HepG2 (cell line): ENCODE measurements around the gene PGGT1B. TPM values are rescaled to one million over a fixed set of nuclear protein-coding genes. Genes with fewer than 3 reads are reported as not detected.

Experiments
- AKAP8 ChIP-seq: sonication (generic); formaldehyde crosslinking; IDR thresholded peaks from 2 replicates; pipeline ENCODE4 v1.5.1; 2020; ENCODE audit warnings: mild to moderate bottlenecking, missing genetic modification reagents
- ARNTL ChIP-seq: sonication (generic); formaldehyde crosslinking; IDR thresholded peaks from 2 replicates; pipeline ENCODE4 v1.4.0; 2020; ENCODE audit warnings: mild to moderate bottlenecking, missing genetic modification reagents
- ASH2L ChIP-seq: fragments of 300-600, 200-600 bp; sonication (generic); IDR thresholded peaks from 2 replicates; pipeline ENCODE4 v1.7.0; 2017; ENCODE audit warnings: low read depth, mild to moderate bottlenecking, moderate library complexity, mixed read lengths, low read length; ENCODE audit not compliant: insufficient read length
- ATF6 ChIP-seq: sonication (generic); formaldehyde crosslinking; conservative IDR thresholded peaks from 2 replicates; pipeline ENCODE4 v1.4.0; 2020; ENCODE audit warnings: missing genetic modification reagents
- GABPB1 ChIP-seq: IDR thresholded peaks from 2 replicates; pipeline ENCODE4 v1.6.1; 2016; ENCODE audit warnings: mild to moderate bottlenecking, missing genetic modification reagents, moderate library complexity, missing compliant biosample characterization
- IRF1 ChIP-seq: sonication (generic); formaldehyde crosslinking; IDR thresholded peaks from 2 replicates; pipeline ENCODE4 v1.4.0; 2020; ENCODE audit warnings: low read depth, mild to moderate bottlenecking, missing genetic modification reagents
- MED1 ChIP-seq: sonication (generic); formaldehyde crosslinking; IDR thresholded peaks from 2 replicates; pipeline ENCODE4 v1.4.0; 2020; ENCODE audit warnings: missing genetic modification reagents
- MXD3 ChIP-seq: IDR thresholded peaks from 2 replicates; pipeline ENCODE4 v1.6.1; 2016; ENCODE audit warnings: mild to moderate bottlenecking, missing biosample characterization, missing genetic modification reagents
- NFE2 ChIP-seq: sonication (generic); formaldehyde crosslinking; IDR thresholded peaks from 2 replicates; pipeline ENCODE4 v1.4.0; 2020; ENCODE audit warnings: missing genetic modification reagents
- RBAK ChIP-seq: sonication (generic); formaldehyde crosslinking; IDR thresholded peaks from 2 replicates; pipeline ENCODE4 v1.5.1; 2020; ENCODE audit warnings: mild to moderate bottlenecking, missing genetic modification reagents
- REXO4 ChIP-seq: sonication (generic); formaldehyde crosslinking; IDR thresholded peaks from 2 replicates; pipeline ENCODE4 v1.8.0; 2022; ENCODE audit warnings: missing genetic modification reagents, mild to moderate bottlenecking, borderline replicate concordance
- SP140L ChIP-seq: sonication (generic); formaldehyde crosslinking; IDR thresholded peaks from 2 replicates; pipeline ENCODE4 v1.4.0; 2020; ENCODE audit warnings: missing genetic modification reagents, borderline replicate concordance
- SRY ChIP-seq: sonication (generic); formaldehyde crosslinking; IDR thresholded peaks from 2 replicates; pipeline ENCODE4 v1.8.0; 2022; ENCODE audit warnings: mild to moderate bottlenecking, missing genetic modification reagents
- SUZ12 ChIP-seq: fragments of 150-350 bp; IDR thresholded peaks from 2 replicates; pipeline ENCODE4 v1.6.1; 2014; ENCODE audit warnings: low read depth, low read length
- TEAD2 ChIP-seq: sonication (generic); formaldehyde crosslinking; IDR thresholded peaks from 2 replicates; pipeline ENCODE4 v1.9.0; 2021; ENCODE audit warnings: missing genetic modification reagents
- TEF ChIP-seq: sonication (generic); formaldehyde crosslinking; IDR thresholded peaks from 2 replicates; pipeline ENCODE4 v1.5.0; 2020; ENCODE audit warnings: missing genetic modification reagents
- TMF1 ChIP-seq: sonication (generic); formaldehyde crosslinking; IDR thresholded peaks from 2 replicates; pipeline ENCODE4 v1.8.1; 2022; ENCODE audit warnings: low read depth, missing genetic modification reagents
- USF2 ChIP-seq, 2 experiments: sonication (generic) in 1 of 2; formaldehyde crosslinking in 1 of 2; IDR thresholded peaks; 2 replicates each; pipeline versions ENCODE4 v1.5.1 to v1.6.1; 2011 to 2020; ENCODE audit warnings: borderline replicate concordance in 1 of 2, low read depth in 1 of 2, low read length in 1 of 2, mild to moderate bottlenecking in 1 of 2, missing genetic modification reagents in 1 of 2, moderate library complexity in 1 of 2
- ZBTB44 ChIP-seq: sonication (generic); formaldehyde crosslinking; IDR thresholded peaks from 2 replicates; pipeline ENCODE4 v1.4.0; 2020; ENCODE audit warnings: missing genetic modification reagents
- ZNF552 ChIP-seq: sonication (generic); formaldehyde crosslinking; IDR thresholded peaks from 2 replicates; pipeline ENCODE4 v1.9.0; 2022; ENCODE audit warnings: missing genetic modification reagents, mild to moderate bottlenecking, borderline replicate concordance
- ZNF589 ChIP-seq: sonication (generic); formaldehyde crosslinking; conservative IDR thresholded peaks from 2 replicates; pipeline ENCODE4 v1.8.0; 2022; ENCODE audit warnings: mild to moderate bottlenecking, moderate library complexity, missing genetic modification reagents
- ZNF598 ChIP-seq: sonication (generic); formaldehyde crosslinking; IDR thresholded peaks from 2 replicates; pipeline ENCODE4 v1.5.1; 2020; ENCODE audit warnings: mild to moderate bottlenecking, missing genetic modification reagents, borderline replicate concordance
- polyA plus RNA-seq, 8 experiments: library from polyadenylated mRNA; depleted of rRNA in 3 of 8; stranded (reverse) in 7 of 8; unstranded in 1 of 8; fragments of >200 nt; fragmentation: Illumina TruSeq in 4 of 8; extraction: Trizol in 4 of 8; gene quantifications; 2 replicates each; pipeline versions ENCODE4 v1.2.1 to v1.2.3, GENCODE V29; 2011 to 2016; ENCODE audit warnings: low read depth in 4 of 8, missing spikeins in 1 of 8, mixed read lengths in 1 of 8; ENCODE audit not compliant: insufficient read depth in 1 of 8
- total RNA-seq, 5 experiments: library from RNA; depleted of rRNA; stranded (reverse); fragments of >200 nt; fragmentation: Illumina TruSeq; extraction: Trizol; gene quantifications; 2 replicates each; pipeline ENCODE4 v1.2.3, GENCODE V29; 2016; ENCODE audit warnings: low read depth in 1 of 5

PGGT1B gene
- total and polyA plus RNA-seq, 2 of the 13 experiments (the other 11 are each of a cell fraction or from before 2014, with no cell fraction given), result 2.4 to 42.7 TPM

- no peak for TF ChIP-seq ZBTB44
- TF ChIP-seq ZNF552, result no peak
- no peak for TF ChIP-seq ZNF598 (CRISPR knock-in tag)
- TF ChIP-seq ARNTL (CRISPR knock-in tag), result no peak
- TF ChIP-seq MED1, result no peak
- no peak for TF ChIP-seq SP140L (CRISPR knock-in tag)
- no peak for TF ChIP-seq MXD3 (CRISPR knock-in tag)
- TF ChIP-seq ATF6 (CRISPR knock-in tag), result no peak
- no peak for TF ChIP-seq TEAD2
- no peak for TF ChIP-seq TMF1 (CRISPR knock-in tag)
- 0 out of 2 replicates have a peak, but pooled peaks have one; percentile 24 for TF ChIP-seq ZNF589 (CRISPR knock-in tag)
- TF ChIP-seq USF2 (IDR thresholded peaks at IDR 0.05; ENCODE audit: low read depth, low read length), result no peak
- no peak for TF ChIP-seq USF2 (CRISPR knock-in tag; IDR thresholded peaks at IDR 0.05; ENCODE audit: borderline replicate concordance)
- TF ChIP-seq AKAP8, result no peak
- TF ChIP-seq IRF1, result no peak
- no peak for TF ChIP-seq REXO4 (CRISPR knock-in tag)
- peak; percentile 62; the same call in 1 of the 2 replicates for TF ChIP-seq GABPB1
- TF ChIP-seq RBAK (CRISPR knock-in tag), result no peak
- no peak for TF ChIP-seq SRY
- no peak for TF ChIP-seq NFE2 (CRISPR knock-in tag)
- no peak for TF ChIP-seq TEF
- TF ChIP-seq ASH2L, result peak; percentile 4
- no peak for TF ChIP-seq SUZ12
Measured at GRCh38 chr5:115170134-115170928, 92.3 kb downstream of the PGGT1B start (continued).
